Urothelium cell line (cell line): Measurements from ENCODE around the gene ZDHHC1.

Experiments
- DNase-seq: peaks from one replicate; pipeline ENCODE4 v3.0.0; 2011; ENCODE audit warnings: low spot score, mixed read lengths
- FAIRE-seq: peaks from 2 replicates; lab custom pipeline; 2011; peaks lifted over from hg19 to GRCh38; lab: Jason Lieb, UNC

The ZDHHC1 gene

GRCh38 chr16:67448580-67448979 is 32.3 kb upstream of the ZDHHC1 start:
- no peak for DNase-seq
- no peak for FAIRE-seq

- FAIRE-seq (no peak), DNase-seq (peak; percentile 67)
These were observed 31.3 kb upstream of the ZDHHC1 start for GRCh38 chr16:67447508-67448076.

GRCh38 chr16:67446968-67447507 is 30.8 kb upstream of the ZDHHC1 start:
- DNase-seq: no peak
- FAIRE-seq: no peak

- no peak for DNase-seq
- no peak for FAIRE-seq
These were observed 29.9 kb upstream of the ZDHHC1 start for GRCh38 chr16:67445913-67446907.

GRCh38 chr16:67445441-67445912 is 29.2 kb upstream of the ZDHHC1 start:
- FAIRE-seq (no peak), DNase-seq (no peak)

GRCh38 chr16:67445126-67445426 is 28.8 kb upstream of the ZDHHC1 start:
- no peak for FAIRE-seq

GRCh38 chr16:67444259-67445125 is 28.2 kb upstream of the ZDHHC1 start:
- FAIRE-seq: no peak

More at GRCh38 chr16:67445126-67445426, 28.8 kb upstream of the ZDHHC1 start:
- DNase-seq: no peak

GRCh38 chr16:67443265-67443664 is 27.0 kb upstream of the ZDHHC1 start:
- DNase-seq (no peak), FAIRE-seq (no peak)

More at GRCh38 chr16:67444259-67445125, 28.2 kb upstream of the ZDHHC1 start:
- no peak for DNase-seq

- DNase-seq (no peak), FAIRE-seq (no peak)
These were observed 26.4 kb upstream of the ZDHHC1 start for GRCh38 chr16:67442581-67443255.

- FAIRE-seq: no peak
These were observed 25.6 kb upstream of the ZDHHC1 start for GRCh38 chr16:67441907-67442306.

GRCh38 chr16:67441271-67441753 is 25.0 kb upstream of the ZDHHC1 start:
- DNase-seq (no peak), FAIRE-seq (no peak)

More at GRCh38 chr16:67441907-67442306, 25.6 kb upstream of the ZDHHC1 start:
- DNase-seq: no peak

GRCh38 chr16:67438824-67439393 is 22.6 kb upstream of the ZDHHC1 start:
- DNase-seq (no peak), FAIRE-seq (no peak)

- DNase-seq: no peak
- FAIRE-seq: no peak
These were observed 22.0 kb upstream of the ZDHHC1 start for GRCh38 chr16:67438098-67438791.

- no peak for DNase-seq
- no peak for FAIRE-seq
These were observed 21.2 kb upstream of the ZDHHC1 start for GRCh38 chr16:67437513-67437912.

- no peak for FAIRE-seq
These were observed 20.4 kb upstream of the ZDHHC1 start for GRCh38 chr16:67436640-67437193.

GRCh38 chr16:67435758-67436164 is 19.5 kb upstream of the ZDHHC1 start:
- FAIRE-seq (no peak), DNase-seq (no peak)

More at GRCh38 chr16:67436640-67437193, 20.4 kb upstream of the ZDHHC1 start:
- no peak for DNase-seq

- FAIRE-seq: no peak
- DNase-seq: no peak
These were observed 16.9 kb upstream of the ZDHHC1 start for GRCh38 chr16:67433131-67433719.

- DNase-seq (no peak), FAIRE-seq (no peak)
These were observed 16.2 kb upstream of the ZDHHC1 start for GRCh38 chr16:67432506-67432890.
